Measurements from ENCODE around the gene RALGAPA1.

DNA sequence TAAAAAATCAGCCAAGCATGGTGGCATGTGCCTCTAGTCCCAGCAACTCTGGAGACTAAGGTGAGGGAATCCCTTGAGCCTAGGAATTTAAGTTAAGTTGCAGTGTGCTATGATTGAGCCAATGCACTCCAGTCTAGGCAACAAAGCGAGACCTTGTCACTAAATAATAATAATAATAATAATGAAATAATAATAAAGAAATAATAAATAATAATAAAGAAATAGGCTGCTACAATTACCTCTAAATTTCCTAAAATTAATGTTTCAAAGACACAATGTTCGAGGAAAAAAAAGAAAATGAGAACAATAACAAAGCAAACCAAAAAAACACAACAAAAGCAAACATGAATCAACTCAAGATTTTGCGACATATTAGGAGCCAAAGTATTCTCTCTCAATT is 29.7 kb downstream of the RALGAPA1 start:
- TF ChIP-seq CTCF (IDR thresholded peaks at IDR 0.05; ENCODE audit: low read depth, low read length, missing input control) (no peak), EGR1 (IDR thresholded peaks at IDR 0.05; ENCODE audit: low read depth in 2 of 2) (no peak), ZBTB33 (IDR thresholded peaks at IDR 0.05) (no peak), HNF4G (IDR thresholded peaks at IDR 0.05) (no peak)
